HG03060 (cell line): ENCODE data around the gene TCF3.
A peak's percentile ranks its signal among the peaks of the same experiment; 100 is the strongest.

Experiments
- ATAC-seq: cut with Tn5 transposase; IDR thresholded peaks from one replicate; pipeline ENCODE4 v1.9.1; 2021; ENCODE audit warnings: low read depth, moderate number of reproducible peaks; ENCODE audit not compliant: unreplicated experiment

Gene TCF3

GRCh38 chr19:1613808-1614570 lies 38.4 kb downstream of the TCF3 start:
- ATAC-seq, result no peak

DNA sequence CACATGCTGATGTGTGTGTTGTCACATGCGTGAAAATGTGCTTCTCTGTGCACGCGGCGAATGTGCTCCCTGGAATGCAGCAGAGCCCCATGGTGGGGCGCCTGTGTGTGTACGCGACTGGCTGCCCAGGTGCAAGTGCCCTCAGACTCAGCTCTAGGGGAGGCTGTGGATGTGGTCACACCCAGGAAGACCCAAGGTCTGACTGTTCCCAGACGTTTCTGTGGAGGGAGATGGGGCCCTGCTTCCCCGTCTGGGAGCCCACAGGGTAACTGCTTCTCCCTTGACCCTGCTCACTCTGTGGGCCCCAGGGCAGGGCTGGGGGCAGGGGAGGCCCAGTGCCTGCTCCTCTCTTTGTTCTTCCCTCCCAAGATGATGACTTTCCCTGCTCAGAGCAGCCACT lies 39.3 kb downstream of the TCF3 start:
- ATAC-seq, result no peak

DNA sequence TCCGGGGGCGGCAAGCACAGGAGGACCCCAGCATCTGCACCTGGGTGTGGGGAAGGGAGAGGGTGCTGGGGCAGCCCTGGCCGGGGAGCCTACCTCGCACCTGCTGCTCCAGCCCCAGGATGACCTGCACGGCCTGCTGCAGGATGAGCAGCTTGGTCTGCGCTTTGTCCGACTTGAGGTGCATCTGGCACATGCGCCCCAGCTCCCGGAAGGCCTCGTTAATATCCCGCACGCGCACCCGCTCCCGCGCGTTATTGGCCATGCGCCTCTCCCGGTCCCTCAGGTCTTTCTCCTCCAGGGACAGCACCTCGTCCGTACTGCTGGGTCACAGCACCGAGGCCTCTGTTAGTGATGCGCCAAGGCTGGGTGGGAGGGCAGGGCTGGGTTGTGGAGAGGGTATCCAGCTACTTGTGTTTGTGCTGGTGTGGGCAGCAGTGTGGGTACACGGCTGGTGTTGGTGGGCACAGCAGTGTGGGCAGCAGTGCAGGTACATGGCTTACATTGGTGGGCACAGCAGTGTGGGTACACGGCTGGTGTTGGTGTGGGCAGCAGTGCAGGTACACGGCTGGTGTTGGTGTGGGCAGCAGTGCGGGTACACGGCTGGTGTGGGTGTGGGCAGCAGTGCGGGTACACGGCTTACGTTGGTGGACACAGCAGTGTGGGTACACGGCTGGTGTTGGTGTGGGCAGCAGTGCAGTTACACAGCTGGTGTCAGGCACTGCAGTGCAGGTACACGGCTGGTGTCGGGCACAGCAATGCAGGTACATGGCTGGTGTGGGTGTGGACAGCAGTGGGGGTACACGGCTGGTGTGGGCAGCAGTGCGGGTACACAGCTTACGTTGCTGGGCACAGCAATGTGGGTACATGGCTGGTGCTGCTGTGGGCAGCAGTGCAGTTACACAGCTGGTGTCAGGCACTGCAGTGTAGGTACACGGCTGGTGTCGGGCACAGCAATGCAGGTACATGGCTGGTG lies 40.0 kb downstream of the TCF3 start:
- no peak for ATAC-seq

DNA sequence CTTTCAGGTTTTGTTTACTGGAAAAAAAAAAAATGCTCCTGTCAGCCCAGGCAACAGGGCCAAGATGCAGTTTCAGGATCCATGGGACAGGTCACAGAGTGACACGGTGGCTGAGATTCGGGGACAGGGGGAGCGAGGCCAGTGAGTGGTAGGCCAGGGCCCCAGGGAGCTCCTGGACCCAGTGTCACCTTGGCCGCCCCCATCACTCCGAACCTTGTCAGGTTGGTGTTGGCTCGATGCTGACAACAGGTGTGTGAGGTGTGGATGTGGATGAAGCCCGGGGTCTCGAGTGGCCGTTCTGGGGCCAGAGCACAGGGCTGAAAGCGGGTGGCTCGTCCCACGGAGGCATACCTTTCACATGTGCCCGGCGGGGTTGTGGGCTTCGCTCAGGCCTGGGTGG lies 41.1 kb downstream of the TCF3 start:
- no peak for ATAC-seq

DNA sequence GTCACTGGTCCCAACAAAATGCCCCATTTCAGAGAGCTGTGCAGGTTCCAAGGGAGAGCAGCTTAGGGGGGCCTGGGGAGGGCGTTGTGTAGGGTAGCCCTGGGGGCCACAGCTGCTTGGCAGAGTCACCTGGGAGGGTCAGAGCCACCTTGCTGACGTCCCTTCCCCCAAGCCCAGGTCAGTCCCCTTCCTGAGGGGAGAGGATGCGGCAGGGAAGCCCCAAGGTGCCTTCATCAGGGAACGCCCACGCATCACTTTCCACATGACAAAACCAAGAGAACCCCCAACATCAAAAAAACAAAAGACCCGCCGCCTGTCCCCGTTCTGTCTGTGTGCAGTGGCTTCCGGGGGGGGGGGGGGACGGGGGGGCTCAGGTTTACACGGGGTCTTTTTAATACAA lies 41.8 kb downstream of the TCF3 start:
- no peak for ATAC-seq

DNA sequence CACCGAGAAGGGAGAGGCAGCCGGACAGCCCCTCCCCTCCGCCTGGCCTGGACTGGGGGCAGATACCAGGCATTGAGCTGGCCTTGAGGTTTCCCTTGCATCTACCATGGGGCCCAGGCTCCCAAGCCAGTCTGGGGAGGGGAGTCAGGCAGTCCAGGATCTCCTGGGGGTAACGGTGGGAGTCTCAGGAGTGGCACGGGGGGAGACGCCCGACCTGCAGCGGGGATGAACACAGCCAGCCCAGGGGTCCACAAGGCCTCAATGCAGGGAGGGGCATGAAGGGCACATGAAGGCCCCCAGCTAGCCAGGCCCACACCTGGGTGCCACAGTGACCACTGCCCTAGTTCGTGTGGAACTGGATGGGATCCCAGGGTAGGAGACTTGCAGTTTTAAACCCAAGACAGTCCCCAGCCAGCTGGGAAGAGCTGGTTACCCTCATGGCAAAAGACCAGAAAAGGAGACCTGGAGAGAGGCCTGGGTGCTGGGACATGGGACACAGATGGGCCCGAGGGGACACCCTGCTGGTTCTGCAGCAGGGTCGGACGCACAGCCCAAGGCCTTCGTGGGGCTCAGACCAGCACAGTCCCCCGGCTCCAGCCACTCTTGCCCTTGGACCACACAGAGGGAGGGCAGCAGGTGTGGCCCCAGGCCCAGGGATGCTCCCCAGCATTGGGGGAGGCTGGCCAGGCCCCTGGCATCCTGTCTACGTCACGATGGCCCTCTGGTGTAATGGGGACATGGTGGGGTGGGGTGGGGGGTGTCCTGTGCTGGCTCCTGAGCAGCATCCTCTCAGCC lies 42.5 kb downstream of the TCF3 start:
- no peak for ATAC-seq

GRCh38 chr19:1609103-1609396 lies 43.4 kb downstream of the TCF3 start:
- ATAC-seq, result no peak

DNA sequence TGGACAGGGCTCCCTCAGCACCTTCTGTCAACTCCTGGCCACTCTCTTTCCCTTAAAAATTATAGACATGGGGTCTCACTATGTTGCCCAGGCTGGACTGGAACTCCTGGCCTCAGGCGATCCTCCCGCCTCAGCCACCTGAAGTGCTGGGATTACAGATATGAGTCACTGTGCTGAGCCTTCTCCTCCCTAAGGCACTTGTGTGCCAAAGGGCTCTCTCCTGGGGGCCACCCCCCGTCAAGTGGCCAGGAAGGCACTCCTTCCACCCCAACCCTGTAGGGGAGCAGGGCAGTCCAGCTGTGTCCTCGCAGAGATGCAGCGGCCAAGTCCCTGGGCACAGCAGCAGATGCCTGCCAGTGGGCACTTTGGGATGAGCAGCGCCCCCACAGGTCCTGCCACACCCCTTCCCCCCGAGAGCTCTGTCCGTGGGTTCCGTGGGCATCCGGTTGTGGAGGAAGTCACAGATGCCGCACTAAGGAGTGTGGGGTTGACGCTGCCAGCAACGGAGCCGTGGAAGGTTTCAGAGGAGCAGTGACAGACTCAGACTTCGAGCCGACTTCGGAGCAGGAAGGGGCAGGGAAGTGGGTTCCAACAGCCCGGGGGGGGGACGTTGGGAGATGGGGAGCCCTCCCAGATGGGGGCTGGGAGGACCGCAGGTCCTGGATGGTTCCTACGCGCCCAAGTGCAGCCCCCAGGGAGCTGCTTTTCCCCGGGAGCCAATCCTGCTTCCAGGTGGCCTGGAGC lies 43.9 kb downstream of the TCF3 start:
- no peak for ATAC-seq

GRCh38 chr19:1606138-1606651 lies 46.2 kb downstream of the TCF3 start:
- ATAC-seq, result no peak

- ATAC-seq, result peak; percentile 65
Measured at GRCh38 chr19:1605236-1606137, 46.9 kb downstream of the TCF3 start, which contains the start of gene UQCR11. Gene UQCR11 (minus strand): TSS chr19:1605462. CDS start chr19:1605409, 53 bp downstream.

- no peak for ATAC-seq
Measured at GRCh38 chr19:1602091-1602707, 50.2 kb downstream of the TCF3 start.

- ATAC-seq, result no peak
Measured at GRCh38 chr19:1601613-1602064, 50.8 kb downstream of the TCF3 start.

GRCh38 chr19:1599460-1599846 lies 53.0 kb downstream of the TCF3 start:
- no peak for ATAC-seq

GRCh38 chr19:1598777-1599459 lies 53.5 kb downstream of the TCF3 start:
- no peak for ATAC-seq

DNA sequence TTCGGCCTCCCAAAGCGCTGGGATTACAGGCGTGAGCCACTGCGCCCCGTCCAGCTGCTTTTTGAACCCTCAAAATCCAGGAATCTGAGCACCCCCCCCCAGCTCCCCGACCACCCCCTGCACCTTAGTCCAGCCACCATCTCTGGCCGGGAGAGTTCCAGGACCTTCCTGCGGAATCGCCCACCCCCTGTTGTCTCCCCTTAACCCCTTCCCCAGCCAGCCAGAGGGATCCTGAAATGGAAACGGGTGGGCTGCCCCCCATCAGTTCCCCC lies 59.0 kb downstream of the TCF3 start:
- ATAC-seq, result no peak

- ATAC-seq, result peak; percentile 21
Measured at GRCh38 chr19:1592755-1593500, 59.5 kb downstream of the TCF3 start, which contains the start of gene MBD3. Gene MBD3 (minus strand): TSS chr19:1592865. CDS start chr19:1592631, 234 bp downstream.

DNA sequence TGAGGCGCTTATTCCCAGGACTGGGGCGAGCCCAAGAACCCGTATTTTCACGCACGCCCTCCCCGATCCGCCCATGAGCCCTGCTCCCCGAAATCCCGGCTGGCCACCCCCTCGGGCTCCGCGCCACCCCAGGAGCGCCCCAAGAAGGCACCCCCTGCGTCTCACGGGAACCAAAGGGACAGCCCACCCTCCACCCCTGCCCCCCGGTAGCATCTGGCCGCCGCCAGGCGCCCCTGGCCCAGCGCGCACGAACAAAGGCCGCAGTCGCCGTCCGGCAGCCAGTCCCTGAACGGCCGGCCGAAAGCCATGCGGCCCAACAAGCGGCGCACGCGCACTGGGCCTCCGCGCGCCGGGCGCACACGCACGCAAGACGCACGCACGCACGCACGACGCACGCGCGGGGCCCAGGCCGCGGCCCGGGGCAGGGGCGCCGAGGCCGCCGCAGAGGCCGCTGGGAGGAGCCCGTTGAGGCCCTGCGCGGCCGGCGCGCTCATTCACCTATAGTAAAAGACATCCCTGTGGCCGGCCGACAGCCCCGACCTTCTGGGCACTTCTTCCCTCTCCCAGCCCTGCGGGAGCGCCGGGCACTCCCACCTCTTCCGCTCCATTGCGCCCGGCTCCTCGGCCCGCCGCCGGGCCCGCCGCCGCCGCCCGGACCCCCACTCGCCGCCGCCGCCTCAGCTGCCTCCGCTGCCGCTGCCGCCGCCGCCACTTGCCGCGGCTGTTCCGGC lies 60.2 kb downstream of the TCF3 start:
- ATAC-seq, result peak; percentile 35
